DMS 273 treated with DMSO at 0.1 percent for 48 hours (cell line): ENCODE results near the gene CHRNA9.
"Not testable (repeated sequence)": the region's sequence is repeated elsewhere in the genome, so short reads cannot be mapped to it uniquely, and the experiment has no call there.

Source experiments
- DNase-seq: peaks from one replicate; lab custom pipeline; 2025; lab: John Stamatoyannopoulos, UW

The CHRNA9 gene, protein sequence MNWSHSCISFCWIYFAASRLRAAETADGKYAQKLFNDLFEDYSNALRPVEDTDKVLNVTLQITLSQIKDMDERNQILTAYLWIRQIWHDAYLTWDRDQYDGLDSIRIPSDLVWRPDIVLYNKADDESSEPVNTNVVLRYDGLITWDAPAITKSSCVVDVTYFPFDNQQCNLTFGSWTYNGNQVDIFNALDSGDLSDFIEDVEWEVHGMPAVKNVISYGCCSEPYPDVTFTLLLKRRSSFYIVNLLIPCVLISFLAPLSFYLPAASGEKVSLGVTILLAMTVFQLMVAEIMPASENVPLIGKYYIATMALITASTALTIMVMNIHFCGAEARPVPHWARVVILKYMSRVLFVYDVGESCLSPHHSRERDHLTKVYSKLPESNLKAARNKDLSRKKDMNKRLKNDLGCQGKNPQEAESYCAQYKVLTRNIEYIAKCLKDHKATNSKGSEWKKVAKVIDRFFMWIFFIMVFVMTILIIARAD

GRCh38 chr4:40334591-40335524, at the start of gene CHRNA9:
TSS of gene CHRNA9 (plus strand) at chr4:40335333. CDS start at chr4:40335468, 135 bp downstream.
- no peak for DNase-seq

DNA sequence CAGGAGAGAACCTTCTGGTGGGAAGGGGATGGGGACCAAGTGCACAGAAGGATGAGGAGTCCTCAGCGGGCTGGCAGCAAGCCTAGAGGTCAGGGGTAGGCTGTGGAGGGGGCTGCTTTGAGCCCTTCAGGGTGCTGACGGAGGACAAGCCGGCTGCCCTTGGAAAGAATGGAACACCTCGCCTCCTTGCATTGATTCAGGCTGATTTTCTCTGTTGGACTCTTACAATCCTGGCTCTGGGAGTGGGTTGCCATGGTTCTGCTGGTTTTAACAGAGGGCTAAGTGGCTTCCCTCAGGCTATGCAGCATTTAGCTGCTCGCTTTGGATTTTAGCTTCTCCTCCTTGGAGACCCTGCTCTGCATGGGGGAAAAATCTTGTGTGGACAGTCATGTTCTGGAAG, 49.4 kb upstream of the CHRNA9 start:
- DNase-seq = no peak

DNA sequence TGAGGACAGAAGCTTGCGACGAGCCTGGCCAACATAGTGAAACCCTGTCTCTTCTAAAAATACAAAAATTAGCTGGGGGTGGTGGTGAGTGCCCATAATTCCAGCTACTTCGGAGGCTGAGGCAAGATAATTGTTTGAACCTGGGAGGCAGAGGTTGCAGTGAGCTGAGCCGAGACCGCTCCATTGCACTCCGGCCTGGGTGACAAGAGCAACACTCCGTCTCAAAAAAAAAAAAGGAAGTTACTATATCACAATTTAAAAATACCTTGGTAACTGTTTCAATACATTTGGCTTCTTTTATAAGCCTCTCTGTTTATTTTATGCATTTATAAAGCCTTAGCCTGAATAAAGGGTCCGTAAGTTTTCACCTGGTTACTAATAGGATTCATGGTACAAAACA, 46.6 kb upstream of the CHRNA9 start:
- no peak for DNase-seq

DNA sequence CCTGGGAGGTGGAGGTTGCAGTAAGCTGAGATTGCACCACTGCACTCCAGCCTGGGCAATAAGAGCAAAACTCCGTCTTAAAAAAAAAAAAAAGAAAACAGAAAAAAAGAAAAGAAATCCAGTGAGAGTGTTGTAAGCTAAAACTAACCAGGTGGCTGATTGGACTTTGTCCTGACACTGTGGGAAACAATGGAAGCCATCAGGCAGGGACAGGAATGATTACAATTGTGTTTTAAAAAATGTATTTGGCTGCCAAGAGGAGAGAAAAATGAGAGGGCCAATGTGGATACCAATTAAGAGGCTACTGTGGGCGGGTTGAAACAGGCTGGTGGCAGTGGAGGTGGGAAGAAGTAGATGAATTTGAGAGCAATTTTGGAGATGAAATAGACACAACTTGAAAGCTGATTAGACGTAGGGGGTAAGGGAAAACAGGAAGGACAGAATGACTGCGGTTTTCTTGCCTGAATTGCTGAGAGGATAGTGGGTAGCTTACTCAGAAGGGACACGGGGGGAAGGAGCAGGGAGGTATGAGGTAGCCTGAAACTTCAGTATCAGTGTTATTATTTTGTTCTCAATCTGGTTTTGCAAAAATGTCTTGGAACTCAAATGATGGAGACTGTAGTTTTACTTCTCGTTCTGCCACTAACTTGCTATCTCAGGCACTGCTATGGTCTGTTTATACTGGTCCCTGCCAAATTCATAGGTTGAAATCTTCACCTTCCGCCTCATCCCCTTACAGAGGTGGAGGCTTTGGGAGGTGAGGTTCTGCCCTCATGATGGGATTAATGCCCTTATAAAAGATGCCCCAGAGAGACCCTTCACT, 45.6 kb upstream of the CHRNA9 start:
- DNase-seq = no peak

GRCh38 chr4:40290611-40291186, 44.4 kb upstream of the CHRNA9 start:
- not testable (repeated sequence) for DNase-seq

- no peak for DNase-seq
These were observed 42.8 kb upstream of the CHRNA9 start for GRCh38 chr4:40292313-40292759.

DNA sequence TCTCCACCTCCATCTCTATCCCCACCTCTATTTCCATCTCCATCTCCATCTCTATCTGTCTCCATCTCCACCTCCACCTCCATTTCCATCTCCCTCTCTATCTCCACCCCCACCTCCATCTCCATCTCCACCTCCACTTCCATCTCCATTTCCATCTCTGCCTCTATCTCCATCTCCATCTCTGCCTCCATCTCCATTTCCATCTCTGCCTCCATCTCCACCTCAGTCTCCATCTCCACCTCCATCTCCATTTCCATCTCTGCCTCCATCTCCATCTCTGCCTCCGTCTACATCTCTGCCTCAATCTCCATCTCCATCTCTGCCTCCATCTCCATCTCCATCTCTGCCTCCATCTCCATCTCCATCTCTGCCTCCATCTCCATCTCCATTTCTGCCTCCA, 40.8 kb upstream of the CHRNA9 start:
- no peak for DNase-seq

GRCh38 chr4:40295030-40295429, 40.1 kb upstream of the CHRNA9 start:
- DNase-seq = not testable (repeated sequence)

- no peak for DNase-seq
These were observed 39.6 kb upstream of the CHRNA9 start for GRCh38 chr4:40295572-40295971.

DNA sequence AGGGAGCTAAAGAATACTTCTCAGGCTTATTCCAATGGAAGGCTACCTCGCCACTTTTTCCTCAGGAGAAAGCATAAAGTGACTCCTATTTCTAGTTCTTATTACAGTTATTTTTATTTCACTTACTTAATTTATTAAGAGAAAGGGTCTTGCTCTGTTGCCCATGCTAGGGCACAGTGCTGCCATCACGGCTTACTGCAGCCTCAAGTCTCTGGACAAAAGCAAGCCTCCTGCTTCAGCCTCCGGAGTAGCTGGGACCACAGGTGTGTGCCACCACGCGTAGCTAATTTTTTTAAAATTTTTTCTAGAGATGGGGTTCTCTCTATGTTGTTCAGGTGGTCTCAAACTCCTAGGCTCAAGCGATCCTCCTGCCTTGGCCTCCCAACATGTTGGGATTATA, 36.0 kb upstream of the CHRNA9 start:
- DNase-seq = no peak

DNA sequence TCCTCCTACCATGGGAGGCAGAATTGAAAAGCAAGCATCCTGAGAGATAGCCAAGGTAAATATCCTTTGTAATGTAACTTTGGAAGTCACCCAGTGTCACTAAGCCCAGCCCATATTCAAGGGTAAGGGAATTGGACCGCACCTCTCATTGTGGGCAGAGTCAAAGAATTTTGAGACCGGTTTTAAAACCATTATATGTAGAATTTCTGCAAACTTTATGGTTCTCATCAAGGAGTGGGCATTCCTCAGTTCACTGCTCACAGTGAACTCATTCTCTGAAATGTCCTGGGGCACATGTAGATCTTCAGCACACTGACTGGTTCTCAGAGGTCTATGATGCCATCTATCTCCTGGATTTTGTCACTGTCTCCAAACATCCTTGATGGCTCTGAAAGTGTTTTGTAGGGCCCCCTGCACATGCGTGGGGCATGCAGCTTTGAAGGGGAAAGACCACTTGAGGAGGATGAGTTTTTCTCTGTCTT, 35.3 kb upstream of the CHRNA9 start:
- no peak for DNase-seq

- DNase-seq = no peak
These were observed 34.6 kb upstream of the CHRNA9 start for GRCh38 chr4:40300371-40301162.

DNA sequence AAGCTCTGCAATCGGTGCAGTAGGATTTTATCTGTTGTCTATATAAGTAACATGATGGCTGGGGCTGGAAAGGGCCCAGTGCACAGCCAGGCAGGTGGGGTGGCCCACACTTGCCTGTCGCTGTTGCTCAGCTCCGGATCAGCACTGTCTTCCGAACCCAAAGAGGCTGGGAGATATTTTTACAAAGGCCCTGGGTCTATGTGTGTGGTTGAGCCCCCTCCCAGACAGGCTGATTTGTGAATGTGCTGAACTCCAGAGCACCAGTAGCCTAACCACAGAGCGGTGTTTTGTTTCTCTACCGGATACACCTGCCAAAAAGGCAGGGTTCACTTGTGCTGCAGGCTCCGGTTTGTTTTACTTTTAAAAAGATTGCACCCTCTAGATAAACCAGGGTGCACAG, 33.5 kb upstream of the CHRNA9 start:
- DNase-seq = no peak

DNA sequence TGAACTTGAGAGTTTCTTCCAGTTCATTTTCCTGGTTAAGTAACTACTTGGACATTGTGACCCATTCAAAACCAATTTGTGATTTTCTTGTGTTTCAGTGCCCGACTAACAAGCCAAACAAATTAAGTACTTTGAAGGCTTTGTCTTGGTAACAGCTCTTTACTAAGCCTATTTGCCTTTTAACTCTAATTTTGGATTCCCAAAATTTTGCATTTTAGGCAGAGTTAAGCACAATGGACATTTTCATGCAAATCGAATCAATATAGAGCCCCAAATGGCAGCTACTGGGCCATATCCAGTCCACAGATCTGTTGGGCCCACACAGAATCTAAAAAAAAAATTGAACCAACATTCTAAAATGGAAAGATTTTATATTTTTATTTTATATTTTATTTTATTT, 31.4 kb upstream of the CHRNA9 start:
- no peak for DNase-seq

DNA sequence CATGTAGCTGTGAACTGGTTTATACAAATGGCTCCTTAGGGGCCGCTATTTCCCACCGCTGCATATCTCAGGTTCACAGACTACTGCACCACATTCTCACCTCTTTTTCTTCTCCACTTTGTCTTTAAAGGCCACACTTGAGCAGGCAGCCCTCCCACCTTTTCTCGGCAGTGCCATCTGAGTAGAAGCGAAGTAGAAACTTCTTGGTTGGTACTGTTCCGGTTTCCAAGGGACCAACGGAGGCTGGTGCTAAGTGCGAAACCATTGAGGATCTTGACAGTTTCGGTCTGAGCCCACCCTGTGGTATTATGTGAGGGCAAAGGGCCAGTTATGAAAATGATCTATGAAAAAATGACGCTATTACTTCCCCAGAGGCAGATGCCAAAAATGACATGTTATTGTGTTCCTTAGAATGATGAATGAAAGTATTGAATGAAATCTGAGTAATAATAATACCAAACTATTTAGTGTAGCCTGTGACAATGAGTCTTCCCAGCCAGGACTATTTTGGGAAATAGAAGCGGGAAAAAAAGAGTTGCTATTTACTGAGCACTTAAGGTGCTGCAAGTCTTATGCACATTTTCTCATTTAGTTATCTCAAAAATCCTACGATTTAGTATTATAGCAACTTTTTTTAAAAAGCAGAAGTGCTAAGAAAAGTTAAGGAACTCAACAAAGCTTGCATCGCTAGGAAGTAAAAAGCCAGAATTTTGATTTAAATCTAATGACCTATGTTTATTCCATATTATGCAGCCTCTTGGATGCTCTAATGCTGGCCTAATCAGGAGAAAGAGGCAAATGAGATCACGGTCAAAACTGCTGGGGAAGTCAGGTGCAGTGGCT, 29.6 kb upstream of the CHRNA9 start:
- no peak for DNase-seq

DNA sequence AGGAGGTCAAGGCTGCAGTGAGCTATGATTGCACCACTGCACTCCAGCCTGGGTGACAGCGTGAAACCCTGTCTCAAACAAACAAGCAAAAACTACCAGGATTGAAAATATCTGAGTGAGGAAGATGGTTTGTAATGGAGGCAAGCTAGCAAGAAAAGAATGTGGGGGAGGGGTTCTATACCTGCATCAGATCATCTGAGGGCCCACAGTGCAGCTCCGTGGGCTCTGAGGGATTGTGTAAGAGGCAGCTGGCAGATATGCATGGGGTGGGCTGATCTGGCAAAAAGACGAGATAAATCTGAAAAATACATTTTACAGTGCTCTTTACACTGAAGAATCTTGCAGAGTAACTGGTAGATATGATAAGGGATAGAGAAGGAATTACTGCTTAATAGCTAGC, 28.9 kb upstream of the CHRNA9 start:
- DNase-seq = no peak

DNA sequence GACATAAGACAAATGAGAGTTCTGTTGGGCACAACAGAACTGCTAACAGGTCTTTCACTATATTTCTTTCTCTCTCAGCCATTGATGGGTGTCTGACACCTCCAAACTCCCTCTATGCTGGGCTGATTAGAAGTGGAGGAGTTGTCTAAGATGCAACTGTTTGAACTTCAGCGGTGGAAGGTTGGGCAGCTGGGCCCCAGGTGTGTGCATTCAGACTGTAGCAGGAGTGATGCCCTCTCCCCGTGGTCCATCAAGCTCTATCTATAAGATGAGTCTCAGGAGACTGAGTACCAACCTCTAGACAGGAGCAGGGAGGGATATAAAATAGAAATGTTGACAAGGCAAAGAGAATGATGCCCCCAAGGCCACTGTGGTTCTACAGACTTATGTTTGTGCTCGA, 28.2 kb upstream of the CHRNA9 start:
- no peak for DNase-seq

DNA sequence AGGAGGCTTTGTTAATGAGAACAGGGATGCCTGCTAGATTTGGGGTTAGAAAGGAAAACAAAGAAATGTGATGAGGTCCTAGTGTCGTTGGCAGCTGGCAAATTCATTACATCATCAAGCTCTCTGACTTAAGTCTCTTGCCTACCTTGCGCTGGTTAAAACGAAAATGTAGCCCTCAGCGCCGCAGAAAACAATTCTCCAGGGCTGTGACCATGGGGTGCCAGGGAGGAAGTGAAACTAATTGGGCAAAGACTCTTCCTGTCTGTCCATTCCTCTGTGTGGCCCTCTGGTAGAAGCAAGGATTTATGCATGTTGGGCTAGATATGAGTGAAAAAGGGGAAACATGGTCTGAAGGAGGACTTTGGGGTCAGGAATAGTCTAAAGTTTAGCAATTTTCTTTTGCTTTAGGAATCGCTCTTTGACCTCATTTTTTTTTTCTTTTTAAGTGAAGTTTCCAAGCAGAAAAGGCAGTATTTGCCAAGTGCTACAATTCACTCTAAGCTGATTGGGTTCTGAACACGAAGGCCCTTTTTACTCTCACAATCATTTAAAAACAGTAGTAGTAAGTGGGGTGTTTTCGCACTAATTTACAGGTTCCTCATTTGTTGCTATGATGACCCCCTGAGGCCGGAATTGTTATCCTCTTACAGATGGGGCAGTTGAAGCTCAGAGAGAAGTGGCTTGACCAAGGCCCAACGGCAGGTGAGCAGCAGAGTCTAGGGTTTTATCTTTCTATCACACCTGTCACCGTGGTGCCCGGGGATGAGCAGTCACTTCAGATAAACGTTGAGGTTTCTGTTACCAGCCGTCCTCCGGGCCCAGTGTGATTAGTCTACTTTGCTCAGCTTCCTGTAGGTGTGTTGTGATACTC, 27.3 kb upstream of the CHRNA9 start:
- no peak for DNase-seq
